ENCODE data around the gene TSPAN9. TPM values are rescaled to one million over a fixed set of nuclear protein-coding genes. Genes with fewer than 3 reads are reported as not detected.

The TSPAN9 gene
- total and polyA plus RNA-seq, 2 experiments from 2014 or later = 6.0 to 31.5 TPM

DNA sequence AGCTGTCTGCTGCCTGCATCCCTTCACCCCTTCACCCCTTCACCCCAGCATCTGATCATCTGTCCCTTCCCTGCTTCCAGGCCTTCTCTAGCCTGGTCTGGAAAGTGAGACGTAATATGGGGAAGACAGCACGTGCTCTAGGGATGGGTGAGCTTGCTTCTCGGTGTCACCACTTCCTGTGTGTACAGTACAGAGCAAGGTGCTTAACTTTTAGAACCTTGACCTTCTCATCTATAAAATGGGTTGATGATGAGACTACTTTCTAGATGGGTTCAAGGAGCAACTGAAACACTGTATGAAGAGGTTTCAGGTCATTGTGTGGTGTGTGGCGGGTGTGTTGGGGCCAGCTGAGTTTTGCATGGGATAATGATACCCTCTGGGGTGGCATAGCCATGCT lies 140.5 kb downstream of the TSPAN9 start:
- Mint-ChIP-seq H3K9me3 (no peaks in the 10 kb centered on the region), H3K4me1 (peaks cover 31% of the 10 kb centered on the region), H3K36me3 (ENCODE audit: low read depth) (no peaks in the 10 kb centered on the region), H3K4me3 (no peak overlapping the region), H3K27me3 (ENCODE audit: insufficient read depth, low read depth, poor library complexity) (peaks cover 8% of the 10 kb centered on the region), H3K27ac (no peak overlapping the region)
- H3K4me1 ChIP-seq (ENCODE audit: insufficient read depth) = peaks cover 22% of the 10 kb centered on the region
- H3F3A ChIP-seq (replicated peaks; ENCODE audit: low read depth) = 0 out of 2 replicates have a peak, but pooled peaks cover 4% of the 10 kb centered on the region
- H3K79me2 ChIP-seq (replicated peaks; ENCODE audit: insufficient read depth) = no peaks in the 10 kb centered on the region
- no peaks in the 10 kb centered on the region for H3K27me3 ChIP-seq (ENCODE audit: insufficient read depth)
- H3K4me2 ChIP-seq = no peak overlapping the region
- ATAC-seq (no peak), DNase-seq (ENCODE audit: low spot score) (no peak)
- no peaks in the 10 kb centered on the region for H3K36me3 ChIP-seq (ENCODE audit: insufficient read depth)
- no peak overlapping the region for H2AFZ ChIP-seq
- H3K4me3 ChIP-seq = no peak overlapping the region
- TF ChIP-seq ZNF331 (CRISPR knock-in tag; IDR thresholded peaks at IDR 0.05; ENCODE audit: low read depth) (no peak), JUNB (IDR thresholded peaks at IDR 0.05; ENCODE audit: unreplicated experiment) (no peak), CREB1 (CRISPR knock-in tag; IDR thresholded peaks at IDR 0.05; ENCODE audit: low read depth) (no peak)
- TF ChIP-seq, protein P1, sequence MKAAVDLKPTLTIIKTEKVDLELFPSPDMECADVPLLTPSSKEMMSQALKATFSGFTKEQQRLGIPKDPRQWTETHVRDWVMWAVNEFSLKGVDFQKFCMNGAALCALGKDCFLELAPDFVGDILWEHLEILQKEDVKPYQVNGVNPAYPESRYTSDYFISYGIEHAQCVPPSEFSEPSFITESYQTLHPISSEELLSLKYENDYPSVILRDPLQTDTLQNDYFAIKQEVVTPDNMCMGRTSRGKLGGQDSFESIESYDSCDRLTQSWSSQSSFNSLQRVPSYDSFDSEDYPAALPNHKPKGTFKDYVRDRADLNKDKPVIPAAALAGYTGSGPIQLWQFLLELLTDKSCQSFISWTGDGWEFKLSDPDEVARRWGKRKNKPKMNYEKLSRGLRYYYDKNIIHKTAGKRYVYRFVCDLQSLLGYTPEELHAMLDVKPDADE (IDR thresholded peaks at IDR 0.05) = no peak
- H3K9me2 ChIP-seq (ENCODE audit: insufficient read depth) = no peaks in the 10 kb centered on the region
- H4K20me1 ChIP-seq (replicated peaks; ENCODE audit: insufficient read depth) = no peaks in the 10 kb centered on the region
- H3K27ac ChIP-seq (ENCODE audit: low read depth) = no peak overlapping the region

DNA sequence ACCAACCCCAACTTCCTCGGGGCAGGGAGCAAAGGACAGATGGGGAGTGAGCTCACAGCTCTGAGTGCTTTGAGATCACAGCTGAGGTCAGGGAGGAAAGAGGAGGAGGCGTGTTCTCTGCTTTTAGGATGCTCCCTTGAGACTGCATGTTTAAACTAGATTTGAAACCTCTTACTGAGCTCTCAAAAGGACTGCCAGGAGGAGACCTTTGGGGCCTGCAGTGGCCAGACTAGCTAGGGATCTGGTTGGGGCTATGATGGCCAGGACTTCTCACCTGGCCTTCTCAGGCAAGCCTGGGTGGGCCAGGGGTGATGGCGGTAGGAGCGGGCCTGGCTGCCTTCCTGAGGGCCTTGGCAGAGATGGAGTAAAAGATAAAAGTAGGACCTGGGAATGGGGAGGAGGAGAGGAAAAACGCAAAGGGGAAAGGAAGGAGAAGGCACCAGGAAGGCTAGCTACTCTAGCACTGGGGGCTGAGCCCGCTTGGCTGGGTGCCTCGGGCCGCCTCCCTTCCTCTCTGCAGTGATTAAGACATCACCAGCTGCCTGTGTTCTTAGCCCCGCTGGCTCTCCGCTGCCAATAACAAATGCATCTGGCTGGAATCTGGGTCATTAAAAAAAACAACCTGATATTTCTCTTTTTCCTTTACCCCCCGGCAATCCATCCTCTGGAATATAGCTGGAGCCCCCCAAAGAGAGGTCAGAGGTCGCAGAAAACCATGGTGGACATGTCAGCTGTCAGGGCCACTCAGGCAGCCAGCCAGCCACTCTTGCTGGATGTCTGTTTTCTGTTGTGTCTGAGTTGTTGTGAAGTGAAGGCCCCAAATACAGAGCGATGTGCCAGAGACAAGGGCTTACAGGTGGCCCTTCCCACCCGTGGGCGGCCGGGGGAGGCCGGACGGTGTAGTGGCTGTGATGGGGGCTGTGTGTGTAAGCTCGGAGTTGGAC lies 141.3 kb downstream of the TSPAN9 start:
- Histone ChIP-seq H4K20me1 (replicated peaks; ENCODE audit: insufficient read depth) (no peaks in the 10 kb centered on the region), H3K36me3 (ENCODE audit: insufficient read depth) (no peaks in the 10 kb centered on the region), H3K9me2 (ENCODE audit: insufficient read depth) (no peaks in the 10 kb centered on the region), H3F3A (replicated peaks; ENCODE audit: low read depth) (0 out of 2 replicates have a peak, but pooled peaks cover 4% of the 10 kb centered on the region), H3K4me3 (no peak overlapping the region), H2AFZ (no peak overlapping the region), H3K4me2 (no peak overlapping the region), H3K4me1 (ENCODE audit: insufficient read depth) (peaks cover 18% of the 10 kb centered on the region), H3K27me3 (ENCODE audit: insufficient read depth) (no peaks in the 10 kb centered on the region), H3K79me2 (replicated peaks; ENCODE audit: insufficient read depth) (no peaks in the 10 kb centered on the region), H3K27ac (ENCODE audit: low read depth) (no peak overlapping the region)
- Mint-ChIP-seq H3K27ac (no peak overlapping the region), H3K27me3 (ENCODE audit: insufficient read depth, low read depth, poor library complexity) (peaks cover 4% of the 10 kb centered on the region), H3K9me3 (no peaks in the 10 kb centered on the region), H3K4me1 (peaks cover 23% of the 10 kb centered on the region), H3K4me3 (no peak overlapping the region), H3K36me3 (ENCODE audit: low read depth) (no peaks in the 10 kb centered on the region)
- DNase-seq (ENCODE audit: low spot score) = no peak
- ATAC-seq = no peak
- TF ChIP-seq ZNF114 (CRISPR knock-in tag; IDR thresholded peaks at IDR 0.05) = no peak
- no peak for TF ChIP-seq JUNB (IDR thresholded peaks at IDR 0.05; ENCODE audit: unreplicated experiment)
- TF ChIP-seq, protein P2, sequence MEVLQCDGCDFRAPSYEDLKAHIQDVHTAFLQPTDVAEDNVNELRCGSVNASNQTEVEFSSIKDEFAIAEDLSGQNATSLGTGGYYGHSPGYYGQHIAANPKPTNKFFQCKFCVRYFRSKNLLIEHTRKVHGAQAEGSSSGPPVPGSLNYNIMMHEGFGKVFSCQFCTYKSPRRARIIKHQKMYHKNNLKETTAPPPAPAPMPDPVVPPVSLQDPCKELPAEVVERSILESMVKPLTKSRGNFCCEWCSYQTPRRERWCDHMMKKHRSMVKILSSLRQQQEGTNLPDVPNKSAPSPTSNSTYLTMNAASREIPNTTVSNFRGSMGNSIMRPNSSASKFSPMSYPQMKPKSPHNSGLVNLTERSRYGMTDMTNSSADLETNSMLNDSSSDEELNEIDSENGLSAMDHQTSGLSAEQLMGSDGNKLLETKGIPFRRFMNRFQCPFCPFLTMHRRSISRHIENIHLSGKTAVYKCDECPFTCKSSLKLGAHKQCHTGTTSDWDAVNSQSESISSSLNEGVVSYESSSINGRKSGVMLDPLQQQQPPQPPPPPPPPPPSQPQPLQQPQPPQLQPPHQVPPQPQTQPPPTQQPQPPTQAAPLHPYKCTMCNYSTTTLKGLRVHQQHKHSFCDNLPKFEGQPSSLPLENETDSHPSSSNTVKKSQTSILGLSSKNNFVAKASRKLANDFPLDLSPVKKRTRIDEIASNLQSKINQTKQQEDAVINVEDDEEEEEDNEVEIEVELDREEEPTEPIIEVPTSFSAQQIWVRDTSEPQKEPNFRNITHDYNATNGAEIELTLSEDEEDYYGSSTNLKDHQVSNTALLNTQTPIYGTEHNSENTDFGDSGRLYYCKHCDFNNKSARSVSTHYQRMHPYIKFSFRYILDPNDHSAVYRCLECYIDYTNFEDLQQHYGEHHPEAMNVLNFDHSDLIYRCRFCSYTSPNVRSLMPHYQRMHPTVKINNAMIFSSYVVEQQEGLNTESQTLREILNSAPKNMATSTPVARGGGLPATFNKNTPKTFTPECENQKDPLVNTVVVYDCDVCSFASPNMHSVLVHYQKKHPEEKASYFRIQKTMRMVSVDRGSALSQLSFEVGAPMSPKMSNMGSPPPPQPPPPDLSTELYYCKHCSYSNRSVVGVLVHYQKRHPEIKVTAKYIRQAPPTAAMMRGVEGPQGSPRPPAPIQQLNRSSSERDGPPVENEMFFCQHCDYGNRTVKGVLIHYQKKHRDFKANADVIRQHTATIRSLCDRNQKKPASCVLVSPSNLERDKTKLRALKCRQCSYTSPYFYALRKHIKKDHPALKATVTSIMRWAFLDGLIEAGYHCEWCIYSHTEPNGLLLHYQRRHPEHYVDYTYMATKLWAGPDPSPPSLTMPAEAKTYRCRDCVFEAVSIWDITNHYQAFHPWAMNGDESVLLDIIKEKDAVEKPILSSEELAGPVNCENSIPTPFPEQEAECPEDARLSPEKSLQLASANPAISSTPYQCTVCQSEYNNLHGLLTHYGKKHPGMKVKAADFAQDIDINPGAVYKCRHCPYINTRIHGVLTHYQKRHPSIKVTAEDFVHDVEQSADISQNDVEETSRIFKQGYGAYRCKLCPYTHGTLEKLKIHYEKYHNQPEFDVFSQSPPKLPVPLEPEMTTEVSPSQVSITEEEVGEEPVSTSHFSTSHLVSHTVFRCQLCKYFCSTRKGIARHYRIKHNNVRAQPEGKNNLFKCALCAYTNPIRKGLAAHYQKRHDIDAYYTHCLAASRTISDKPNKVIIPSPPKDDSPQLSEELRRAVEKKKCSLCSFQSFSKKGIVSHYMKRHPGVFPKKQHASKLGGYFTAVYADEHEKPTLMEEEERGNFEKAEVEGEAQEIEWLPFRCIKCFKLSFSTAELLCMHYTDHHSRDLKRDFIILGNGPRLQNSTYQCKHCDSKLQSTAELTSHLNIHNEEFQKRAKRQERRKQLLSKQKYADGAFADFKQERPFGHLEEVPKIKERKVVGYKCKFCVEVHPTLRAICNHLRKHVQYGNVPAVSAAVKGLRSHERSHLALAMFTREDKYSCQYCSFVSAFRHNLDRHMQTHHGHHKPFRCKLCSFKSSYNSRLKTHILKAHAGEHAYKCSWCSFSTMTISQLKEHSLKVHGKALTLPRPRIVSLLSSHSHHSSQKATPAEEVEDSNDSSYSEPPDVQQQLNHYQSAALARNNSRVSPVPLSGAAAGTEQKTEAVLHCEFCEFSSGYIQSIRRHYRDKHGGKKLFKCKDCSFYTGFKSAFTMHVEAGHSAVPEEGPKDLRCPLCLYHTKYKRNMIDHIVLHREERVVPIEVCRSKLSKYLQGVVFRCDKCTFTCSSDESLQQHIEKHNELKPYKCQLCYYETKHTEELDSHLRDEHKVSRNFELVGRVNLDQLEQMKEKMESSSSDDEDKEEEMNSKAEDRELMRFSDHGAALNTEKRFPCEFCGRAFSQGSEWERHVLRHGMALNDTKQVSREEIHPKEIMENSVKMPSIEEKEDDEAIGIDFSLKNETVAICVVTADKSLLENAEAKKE (CRISPR knock-in tag; IDR thresholded peaks at IDR 0.05) = no peak
- TF ChIP-seq, protein P3, sequence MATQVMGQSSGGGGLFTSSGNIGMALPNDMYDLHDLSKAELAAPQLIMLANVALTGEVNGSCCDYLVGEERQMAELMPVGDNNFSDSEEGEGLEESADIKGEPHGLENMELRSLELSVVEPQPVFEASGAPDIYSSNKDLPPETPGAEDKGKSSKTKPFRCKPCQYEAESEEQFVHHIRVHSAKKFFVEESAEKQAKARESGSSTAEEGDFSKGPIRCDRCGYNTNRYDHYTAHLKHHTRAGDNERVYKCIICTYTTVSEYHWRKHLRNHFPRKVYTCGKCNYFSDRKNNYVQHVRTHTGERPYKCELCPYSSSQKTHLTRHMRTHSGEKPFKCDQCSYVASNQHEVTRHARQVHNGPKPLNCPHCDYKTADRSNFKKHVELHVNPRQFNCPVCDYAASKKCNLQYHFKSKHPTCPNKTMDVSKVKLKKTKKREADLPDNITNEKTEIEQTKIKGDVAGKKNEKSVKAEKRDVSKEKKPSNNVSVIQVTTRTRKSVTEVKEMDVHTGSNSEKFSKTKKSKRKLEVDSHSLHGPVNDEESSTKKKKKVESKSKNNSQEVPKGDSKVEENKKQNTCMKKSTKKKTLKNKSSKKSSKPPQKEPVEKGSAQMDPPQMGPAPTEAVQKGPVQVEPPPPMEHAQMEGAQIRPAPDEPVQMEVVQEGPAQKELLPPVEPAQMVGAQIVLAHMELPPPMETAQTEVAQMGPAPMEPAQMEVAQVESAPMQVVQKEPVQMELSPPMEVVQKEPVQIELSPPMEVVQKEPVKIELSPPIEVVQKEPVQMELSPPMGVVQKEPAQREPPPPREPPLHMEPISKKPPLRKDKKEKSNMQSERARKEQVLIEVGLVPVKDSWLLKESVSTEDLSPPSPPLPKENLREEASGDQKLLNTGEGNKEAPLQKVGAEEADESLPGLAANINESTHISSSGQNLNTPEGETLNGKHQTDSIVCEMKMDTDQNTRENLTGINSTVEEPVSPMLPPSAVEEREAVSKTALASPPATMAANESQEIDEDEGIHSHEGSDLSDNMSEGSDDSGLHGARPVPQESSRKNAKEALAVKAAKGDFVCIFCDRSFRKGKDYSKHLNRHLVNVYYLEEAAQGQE (IDR thresholded peaks at IDR 0.05; ENCODE audit: unreplicated experiment) = no peak
- TF ChIP-seq ZNF331 (CRISPR knock-in tag; IDR thresholded peaks at IDR 0.05; ENCODE audit: low read depth) = no peak
- TF ChIP-seq, protein P1 (IDR thresholded peaks at IDR 0.05) = no peak
